Chondrocyte (in vitro differentiated cells): ENCODE results near the gene C10orf95. TPM values are rescaled to one million over a fixed set of nuclear protein-coding genes. Genes with fewer than 3 reads are reported as not detected.

ENCODE experiments used
- DNase-seq: peaks from one replicate; pipeline ENCODE4 v3.0.0; 2021; ENCODE audit warnings: mixed read lengths, low spot score
- H3K27ac Mint-ChIP-seq: one replicate; pipeline ENCODE4 v1.8.0; 2021; ENCODE audit warnings: mild to moderate bottlenecking, moderate library complexity, mixed read lengths; ENCODE audit not compliant: unreplicated experiment
- H3K27me3 Mint-ChIP-seq: 2 replicates; pipeline ENCODE4 v1.8.0; 2021; ENCODE audit warnings: low read depth, mixed read lengths
- H3K36me3 Mint-ChIP-seq: 2 replicates; pipeline ENCODE4 v1.8.0; 2021; ENCODE audit warnings: low read depth, mixed read lengths
- H3K4me1 Mint-ChIP-seq: 2 replicates; pipeline ENCODE4 v1.8.0; 2021; ENCODE audit warnings: low read depth, mild to moderate bottlenecking, mixed read lengths
- H3K4me3 Mint-ChIP-seq: one replicate; pipeline ENCODE4 v1.8.0; 2021; ENCODE audit warnings: mild to moderate bottlenecking, moderate library complexity, mixed read lengths; ENCODE audit not compliant: unreplicated experiment
- H3K9me3 Mint-ChIP-seq: 2 replicates; pipeline ENCODE4 v1.8.0; 2021; ENCODE audit warnings: low read depth, mixed read lengths
- CTCF ChIP-seq: fragments of 200-600 bp; sonication (generic); IDR thresholded peaks from 2 replicates; pipeline ENCODE4 v1.5.0; 2021; ENCODE audit warnings: antibody characterized with exemption, mild to moderate bottlenecking, moderate library complexity
- total RNA-seq: library from RNA; stranded (reverse); gene quantifications from 3 replicates; pipeline ENCODE4 v1.2.1, GENCODE V29; 2021

Gene C10orf95
- total RNA-seq, 1 donor from 2014 or later = not detected

- H3K4me1 Mint-ChIP-seq = peaks cover 27% of the 10 kb centered on the region
- no peak overlapping the region for H3K4me3 Mint-ChIP-seq
- H3K9me3 Mint-ChIP-seq = no peaks in the 10 kb centered on the region
- H3K27me3 Mint-ChIP-seq = no peaks in the 10 kb centered on the region
- H3K27ac Mint-ChIP-seq = no peak overlapping the region
- DNase-seq = no peak
- TF ChIP-seq CTCF = no peak
- H3K36me3 Mint-ChIP-seq = peaks cover 7% of the 10 kb centered on the region
Observed at GRCh38 chr10:102403115-102403514, 48.2 kb downstream of the C10orf95 start.

- no peak for DNase-seq
- peaks cover 8% of the 10 kb centered on the region for H3K36me3 Mint-ChIP-seq
- peaks cover 29% of the 10 kb centered on the region for H3K4me1 Mint-ChIP-seq
- H3K4me3 Mint-ChIP-seq = no peak overlapping the region
- H3K27me3 Mint-ChIP-seq = no peaks in the 10 kb centered on the region
- no peak overlapping the region for H3K27ac Mint-ChIP-seq
- TF ChIP-seq CTCF = no peak
- no peaks in the 10 kb centered on the region for H3K9me3 Mint-ChIP-seq
Observed at GRCh38 chr10:102402512-102402896, 48.8 kb downstream of the C10orf95 start.

- Mint-ChIP-seq H3K27ac (peak overlapping the region; percentile 8), H3K36me3 (peaks cover 8% of the 10 kb centered on the region), H3K4me1 (peaks cover 31% of the 10 kb centered on the region), H3K27me3 (no peaks in the 10 kb centered on the region), H3K9me3 (no peaks in the 10 kb centered on the region), H3K4me3 (no peak overlapping the region)
- no peak for DNase-seq
- no peak for TF ChIP-seq CTCF
Observed at GRCh38 chr10:102401735-102402511, 49.4 kb downstream of the C10orf95 start.

GRCh38 chr10:102401342-102401654 lies 50.0 kb downstream of the C10orf95 start:
- Mint-ChIP-seq H3K4me1 (peaks cover 37% of the 10 kb centered on the region), H3K27ac (peak overlapping the region; percentile 22), H3K36me3 (peaks cover 8% of the 10 kb centered on the region), H3K4me3 (no peak overlapping the region), H3K27me3 (no peaks in the 10 kb centered on the region), H3K9me3 (no peaks in the 10 kb centered on the region)
- no peak for TF ChIP-seq CTCF
- no peak for DNase-seq

- no peak for DNase-seq
- peaks cover 8% of the 10 kb centered on the region for H3K36me3 Mint-ChIP-seq
- H3K4me1 Mint-ChIP-seq = peaks cover 43% of the 10 kb centered on the region
- H3K27ac Mint-ChIP-seq = no peak overlapping the region
- no peaks in the 10 kb centered on the region for H3K27me3 Mint-ChIP-seq
- no peak for TF ChIP-seq CTCF
- no peaks in the 10 kb centered on the region for H3K9me3 Mint-ChIP-seq
- H3K4me3 Mint-ChIP-seq = no peak overlapping the region
Observed at GRCh38 chr10:102400598-102401341, 50.6 kb downstream of the C10orf95 start.
